ENCODE measurements around the gene NT5DC1. TPM values are rescaled to one million over a fixed set of nuclear protein-coding genes. Genes with fewer than 3 reads are reported as not detected.

Gene NT5DC1
- total and polyA plus RNA-seq, 10 of the 15 experiments (the other 5 are each of a cell fraction or from before 2014, with no cell fraction given): 40.8 to 140 (median 66.8) TPM

- TF ChIP-seq ZNF592 (IDR thresholded peaks at IDR 0.05): no peak
- no peak for TF ChIP-seq HDAC6 (IDR thresholded peaks at IDR 0.05; ENCODE audit: unreplicated experiment)
- no peak for TF ChIP-seq NBN (IDR thresholded peaks at IDR 0.05)
- TF ChIP-seq YBX1 (IDR thresholded peaks at IDR 0.05): no peak
- TF ChIP-seq SIX5 (IDR thresholded peaks at IDR 0.05; ENCODE audit: low read depth, low read length, severe bottlenecking): no peak
- TF ChIP-seq, protein P1, sequence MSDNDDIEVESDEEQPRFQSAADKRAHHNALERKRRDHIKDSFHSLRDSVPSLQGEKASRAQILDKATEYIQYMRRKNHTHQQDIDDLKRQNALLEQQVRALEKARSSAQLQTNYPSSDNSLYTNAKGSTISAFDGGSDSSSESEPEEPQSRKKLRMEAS (IDR thresholded peaks at IDR 0.05; ENCODE audit: low read depth, low read length): no peak
- no peak for TF ChIP-seq SIN3A (IDR thresholded peaks at IDR 0.05; ENCODE audit: low read depth, low read length)
- no peak for TF ChIP-seq SUZ12 (IDR thresholded peaks at IDR 0.05; ENCODE audit: unreplicated experiment)
- no peak for TF ChIP-seq PAX8 (IDR thresholded peaks at IDR 0.05)
- no peak for TF ChIP-seq ZBTB40 (IDR thresholded peaks at IDR 0.05; ENCODE audit: borderline replicate concordance)
- peak; percentile 90; the same call in 1 of the 2 replicates for TF ChIP-seq CBX5 (IDR thresholded peaks at IDR 0.05; ENCODE audit: low read depth)
- TF ChIP-seq ZSCAN29 (IDR thresholded peaks at IDR 0.05): no peak
- no peak for TF ChIP-seq E2F8 (IDR thresholded peaks at IDR 0.05; ENCODE audit: low read depth, partially characterized antibody)
- no peak for TF ChIP-seq RBBP5 (conservative IDR thresholded peaks at IDR 0.05)
- TF ChIP-seq TAF1 (IDR thresholded peaks at IDR 0.05; ENCODE audit: borderline replicate concordance, low read depth, low read length): no peak
- TF ChIP-seq CREM (IDR thresholded peaks at IDR 0.05; ENCODE audit: low read depth): peak; percentile 55; the same call in 1 of the 2 replicates
- TF ChIP-seq RAD51 (IDR thresholded peaks at IDR 0.05): no peak
- TF ChIP-seq RFX5 (IDR thresholded peaks at IDR 0.05; ENCODE audit: low read depth, low read length): no peak
- no peak for TF ChIP-seq ZZZ3 (IDR thresholded peaks at IDR 0.05; ENCODE audit: control insufficient read depth, insufficient read length, low read depth)
- no peak for TF ChIP-seq SUPT20H (IDR thresholded peaks at IDR 0.05; ENCODE audit: borderline replicate concordance, control insufficient read depth, low read depth, low read length)
- no peak for TF ChIP-seq ZNF24 (IDR thresholded peaks at IDR 0.05)
- no peak for TF ChIP-seq SMC3 (IDR thresholded peaks at IDR 0.05; ENCODE audit: borderline replicate concordance, low read length)
These were observed 10.4 kb upstream of the NT5DC1 start (continued) for GRCh38 chr6:116090251-116090650.

All from GM12878 (cell line).